AG04450 (cell line): ENCODE results near the gene C17orf100. TPM values are rescaled to one million over a fixed set of nuclear protein-coding genes. Genes with fewer than 3 reads are reported as not detected.
A peak's percentile ranks its signal among the peaks of the same experiment; 100 is the strongest.

ENCODE experiments used
- CTCF ChIA-PET: fragments of 300-600, 350-600 bp; formaldehyde crosslinking; extraction: SDS; loops from one replicate; lab custom pipeline; 2022; ENCODE audit warnings: antibody characterized with exemption, inconsistent platforms; lab: Charles Lee
- POLR2A ChIA-PET: fragments of 350-600 bp; formaldehyde crosslinking; extraction: SDS; loops from one replicate; lab custom pipeline; 2021; ENCODE audit warnings: antibody characterized with exemption, inconsistent platforms; lab: Yijun Ruan, JAX
- DNase-seq: peaks from one replicate; pipeline ENCODE4 v3.0.0-alpha.2; 2011; ENCODE audit warnings: low read depth, low spot score
- H3K27ac ChIP-seq: one replicate; pipeline ENCODE4 v1.5.1; 2012; ENCODE audit warnings: low read depth, low read length, control low read depth
- H3K27me3 ChIP-seq: one replicate; pipeline ENCODE4 v1.6.0; 2012; ENCODE audit warnings: low read length; ENCODE audit not compliant: control insufficient read depth, insufficient read depth
- H3K4me3 ChIP-seq: 2 replicates; pipeline ENCODE4 v1.5.1; 2011; ENCODE audit warnings: mild to moderate bottlenecking, low read depth, low read length, control low read depth
- H3K9me3 ChIP-seq: 2 replicates; pipeline ENCODE4 v1.5.1; 2012; ENCODE audit warnings: low read length; ENCODE audit not compliant: control insufficient read depth, insufficient read depth
- polyA plus RNA-seq: library from polyadenylated mRNA; depleted of rRNA; stranded (reverse); fragments of >200 nt; gene quantifications from 2 replicates; pipeline ENCODE4 v1.2.3, GENCODE V29; 2011
- TF ChIP-seq, protein P1 (sequence below): IDR thresholded peaks from 2 replicates; pipeline ENCODE4 v1.5.1; 2011; ENCODE audit warnings: low read depth, low read length, control low read depth, inconsistent platforms

Gene C17orf100
- polyA plus RNA-seq, 1 experiment = 1.8 TPM

DNA sequence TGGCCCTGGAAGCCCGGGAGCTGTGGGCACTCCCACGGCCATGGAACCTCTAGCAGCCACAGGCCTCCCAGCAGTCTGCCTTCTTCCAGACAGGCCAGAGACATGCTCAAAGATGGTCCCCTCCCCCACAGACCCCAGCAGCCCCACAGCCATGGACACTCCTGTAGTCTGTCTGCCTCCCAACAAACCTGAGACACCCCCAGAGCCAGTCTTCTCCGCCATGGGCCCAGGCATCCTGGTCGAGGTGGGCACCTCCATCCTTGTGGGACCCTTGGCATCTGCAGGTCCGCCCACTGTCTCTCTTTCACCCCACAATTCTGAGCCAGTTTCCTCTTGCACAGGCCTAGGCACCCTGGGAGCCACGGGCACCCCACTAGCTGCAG, 14.1 kb upstream of the C17orf100 start:
- ChIA-PET POLR2A (no interaction called here), CTCF (interaction anchor here (1.5 kb wide), 1 partner anchor 165 kb away, joined by 4 read pairs; no protein-coding TSS in a partner anchor)
- no peak for DNase-seq
- Histone ChIP-seq H3K27me3 (no peaks in the 10 kb centered on the region), H3K27ac (no peak overlapping the region), H3K9me3 (no peaks in the 10 kb centered on the region; the same call in 1 of the 2 replicates), H3K4me3 (no peak overlapping the region)
- TF ChIP-seq, protein P1, sequence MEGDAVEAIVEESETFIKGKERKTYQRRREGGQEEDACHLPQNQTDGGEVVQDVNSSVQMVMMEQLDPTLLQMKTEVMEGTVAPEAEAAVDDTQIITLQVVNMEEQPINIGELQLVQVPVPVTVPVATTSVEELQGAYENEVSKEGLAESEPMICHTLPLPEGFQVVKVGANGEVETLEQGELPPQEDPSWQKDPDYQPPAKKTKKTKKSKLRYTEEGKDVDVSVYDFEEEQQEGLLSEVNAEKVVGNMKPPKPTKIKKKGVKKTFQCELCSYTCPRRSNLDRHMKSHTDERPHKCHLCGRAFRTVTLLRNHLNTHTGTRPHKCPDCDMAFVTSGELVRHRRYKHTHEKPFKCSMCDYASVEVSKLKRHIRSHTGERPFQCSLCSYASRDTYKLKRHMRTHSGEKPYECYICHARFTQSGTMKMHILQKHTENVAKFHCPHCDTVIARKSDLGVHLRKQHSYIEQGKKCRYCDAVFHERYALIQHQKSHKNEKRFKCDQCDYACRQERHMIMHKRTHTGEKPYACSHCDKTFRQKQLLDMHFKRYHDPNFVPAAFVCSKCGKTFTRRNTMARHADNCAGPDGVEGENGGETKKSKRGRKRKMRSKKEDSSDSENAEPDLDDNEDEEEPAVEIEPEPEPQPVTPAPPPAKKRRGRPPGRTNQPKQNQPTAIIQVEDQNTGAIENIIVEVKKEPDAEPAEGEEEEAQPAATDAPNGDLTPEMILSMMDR = no peak

- CTCF ChIA-PET = interaction anchor here (1.5 kb wide), 1 partner anchor 166 kb away, joined by 4 read pairs; no protein-coding TSS in a partner anchor
- H3K27ac ChIP-seq = no peak overlapping the region
- POLR2A ChIA-PET = no interaction called here
Observed at GRCh38 chr17:6638046-6638908, 13.3 kb upstream of the C17orf100 start.

DNA sequence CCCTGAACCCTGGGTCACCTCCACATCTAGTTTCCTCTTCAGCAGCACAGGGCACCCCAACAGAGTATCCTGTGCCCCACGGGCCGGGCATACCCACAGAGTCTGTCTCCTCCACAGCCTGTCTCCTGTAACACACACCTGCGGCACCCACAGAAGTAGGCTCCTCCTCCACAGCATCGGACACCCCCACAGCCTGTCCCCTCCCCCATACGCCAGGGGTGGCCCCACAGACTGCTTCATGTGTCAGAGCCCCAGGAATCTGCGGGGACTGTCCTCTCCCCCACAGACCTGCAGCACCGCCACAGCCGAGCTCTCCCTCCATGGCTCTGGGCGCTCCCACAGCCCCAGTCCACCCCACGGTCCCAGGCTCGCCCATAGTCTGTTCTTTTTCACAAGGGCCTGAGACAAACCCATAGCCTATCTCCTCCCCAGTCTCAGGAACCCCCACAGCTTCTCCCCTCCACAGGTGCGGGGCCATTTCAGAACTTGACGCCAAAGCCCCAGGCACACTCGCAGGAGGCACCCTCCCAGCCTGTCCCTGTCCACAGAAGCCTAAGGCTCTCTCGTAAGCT, 12.5 kb upstream of the C17orf100 start:
- Histone ChIP-seq H3K4me3 (peak overlapping the region; percentile 90), H3K9me3 (no peaks in the 10 kb centered on the region; the same call in 1 of the 2 replicates), H3K27ac (no peak overlapping the region), H3K27me3 (no peaks in the 10 kb centered on the region)
- TF ChIP-seq, protein P1 = no peak
- ChIA-PET CTCF (no interaction called here), POLR2A (interaction anchor here (1.3 kb wide), 1 partner anchor 168 kb away, joined by 4 read pairs; no protein-coding TSS in a partner anchor)
- DNase-seq = no peak

More at GRCh38 chr17:6638046-6638908, 13.3 kb upstream of the C17orf100 start:
- H3K27me3 ChIP-seq = no peaks in the 10 kb centered on the region
- no peak for DNase-seq
- H3K9me3 ChIP-seq = no peaks in the 10 kb centered on the region; the same call in 1 of the 2 replicates
- TF ChIP-seq, protein P1 = no peak
- peak overlapping the region; percentile 90 for H3K4me3 ChIP-seq

- Histone ChIP-seq H3K4me3 (peak overlapping the region; percentile 90), H3K27ac (peak overlapping the region; percentile 65), H3K9me3 (no peaks in the 10 kb centered on the region; the same call in 1 of the 2 replicates), H3K27me3 (no peaks in the 10 kb centered on the region)
- no peak for DNase-seq
- CTCF ChIA-PET = interaction anchor here (0.7 kb wide), 1 partner anchor 43 kb away, joined by 3 read pairs; no protein-coding TSS in a partner anchor
- TF ChIP-seq, protein P1 = no peak
- POLR2A ChIA-PET = interaction anchor here (1.3 kb wide), 2 partner anchors 168 to 196 kb away, joined by 4 read pairs; partner anchors contain the start of gene PIMREG
Observed at GRCh38 chr17:6639586-6640535, 11.7 kb upstream of the C17orf100 start.
